ENCODE data around the gene PROM1.

GRCh38 chr4:16048619-16049419 lies 35.0 kb downstream of the PROM1 start:
- TF ChIP-seq CTCF (IDR thresholded peaks at IDR 0.05) (no peak), POLR2A (IDR thresholded peaks at IDR 0.05) (no peak), POLR2AphosphoS5 (IDR thresholded peaks at IDR 0.05) (no peak), EP300 (IDR thresholded peaks at IDR 0.05) (no peak)
